ENCODE measurements around the gene SLC22A23.

DNA sequence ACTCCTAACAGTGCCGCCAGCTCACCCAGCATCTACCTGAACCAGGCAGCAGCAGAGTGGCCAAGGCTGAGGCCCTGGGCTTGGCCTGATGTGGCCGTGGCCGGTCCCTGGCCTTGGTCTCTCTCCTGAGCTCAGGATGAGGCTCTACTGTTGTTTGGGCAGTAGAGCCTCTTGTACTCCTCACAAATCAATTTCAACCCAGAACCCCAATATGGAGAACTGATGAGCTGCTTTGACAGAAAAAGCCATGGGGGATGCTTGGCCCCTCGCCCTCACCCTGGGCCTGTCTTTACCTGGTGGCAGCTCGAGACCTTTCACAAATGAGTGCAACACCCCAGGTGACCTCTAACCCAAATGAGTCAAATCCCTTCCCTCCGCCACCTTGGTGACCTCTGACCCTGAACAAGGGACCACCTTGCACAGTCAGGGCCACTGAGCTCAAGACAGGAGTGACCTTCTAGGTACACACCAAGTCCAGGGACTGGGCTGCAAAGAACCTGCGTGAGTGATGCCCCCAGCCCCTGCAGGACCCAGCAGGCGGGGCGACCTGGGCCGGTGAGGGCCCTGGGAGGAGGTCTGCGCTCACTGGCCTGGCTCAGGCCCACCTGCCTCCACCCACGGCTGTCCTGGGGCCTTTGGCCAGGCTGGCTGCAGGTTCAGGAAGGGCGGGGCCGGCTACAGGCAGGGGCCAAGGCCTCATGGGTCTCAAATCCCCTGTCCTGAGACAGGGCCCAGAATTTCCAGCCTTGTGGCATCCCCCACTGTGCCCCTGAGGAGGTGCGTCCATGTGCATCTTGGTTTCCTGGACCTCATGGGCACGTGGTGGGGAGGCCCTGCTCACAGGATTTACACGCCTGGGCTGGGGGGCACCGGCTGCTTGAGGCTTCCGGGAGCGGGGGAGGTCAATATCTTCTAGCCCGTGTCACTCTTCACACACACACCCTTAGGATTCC, 167.9 kb downstream of the SLC22A23 start:
- TF ChIP-seq CTCF (IDR thresholded peaks at IDR 0.05 in 4 of 5, conservative IDR thresholded peaks at IDR 0.05 in 1 of 5) (no peak), POLR2A (IDR thresholded peaks at IDR 0.05) (no peak)

All from gastrocnemius medialis (tissue), 4 donors.